HUES64 (cell line): ENCODE measurements around the gene NONO.
"Not testable (repeated sequence)": the region's sequence is repeated elsewhere in the genome, so short reads cannot be mapped to it uniquely, and the experiment has no call there.

Experiments
- H3K27ac ChIP-seq: 2 replicates; pipeline ENCODE4 v1.7.0; 2013; ENCODE audit warnings: low read depth, low read length, inconsistent platforms
- H3K27me3 ChIP-seq: 2 replicates; pipeline ENCODE4 v1.6.1; 2013; ENCODE audit warnings: mild to moderate bottlenecking, low read length; ENCODE audit not compliant: insufficient read depth
- H3K36me3 ChIP-seq: 2 replicates; pipeline ENCODE4 v1.6.1; 2013; ENCODE audit warnings: mild to moderate bottlenecking, low read length; ENCODE audit not compliant: insufficient read depth
- H3K4me1 ChIP-seq: 2 replicates; pipeline ENCODE4 v1.6.1; 2013; ENCODE audit warnings: mild to moderate bottlenecking, low read length, moderate library complexity; ENCODE audit not compliant: insufficient read depth
- H3K4me3 ChIP-seq: 2 replicates; pipeline ENCODE4 v1.5.1; 2013; ENCODE audit warnings: mild to moderate bottlenecking, low read length, moderate library complexity
- H3K9ac ChIP-seq: 2 replicates; pipeline ENCODE4 v1.6.1; 2013; ENCODE audit warnings: mild to moderate bottlenecking, low read depth, low read length
- H3K9me3 ChIP-seq: 2 replicates; pipeline ENCODE4 v1.6.1; 2013; ENCODE audit warnings: low read depth, low read length; ENCODE audit not compliant: insufficient read depth
- WGBS: fragments of 150-250, 120-280 bp; methylation state at CpG from one replicate; pipeline ENCODE4 v1.1.7; 2013; ENCODE audit warnings: missing lambda C conversion rate; 5-methylcytosine and 5-hydroxymethylcytosine counted together

NONO gene

DNA sequence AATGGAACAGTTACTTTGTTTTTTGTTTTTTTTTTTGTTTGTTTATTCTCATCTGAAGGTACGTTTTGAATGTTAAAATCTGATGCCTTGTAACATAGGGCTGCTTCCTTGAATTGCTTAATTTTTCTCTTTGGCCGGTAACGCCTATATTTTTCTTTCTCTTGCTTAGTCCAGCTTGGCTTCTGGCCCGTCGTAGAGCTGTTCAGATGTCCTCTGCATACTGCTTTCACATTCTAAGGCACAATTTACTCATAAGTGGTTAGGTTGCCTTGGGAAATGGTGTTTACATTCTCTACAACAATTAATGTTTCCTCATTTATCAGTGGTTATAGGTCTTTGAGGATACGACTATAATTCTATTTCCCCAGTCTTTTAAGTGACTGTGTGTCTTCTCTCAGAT, 7.9 kb downstream of the NONO start:
- Histone ChIP-seq H3K4me3 (no peak overlapping the region), H3K36me3 (peaks cover 82% of the 10 kb centered on the region), H3K9ac (no peak overlapping the region), H3K27me3 (no peaks in the 10 kb centered on the region), H3K9me3 (no peaks in the 10 kb centered on the region), H3K4me1 (0 out of 2 replicates have a peak, but pooled peaks cover 3% of the 10 kb centered on the region), H3K27ac (no peak overlapping the region)
- WGBS: 95% methylated on average over 3 of the region's 6 CpGs

GRCh38 chrX:71292669-71293365, 9.4 kb downstream of the NONO start:
- no peaks in the 10 kb centered on the region for H3K9me3 ChIP-seq
- no peak overlapping the region for H3K9ac ChIP-seq
- H3K27ac ChIP-seq: no peak overlapping the region
- WGBS: 99% methylated on average over 3 of the region's 7 CpGs
- H3K4me3 ChIP-seq: no peak overlapping the region
- H3K4me1 ChIP-seq: no peaks in the 10 kb centered on the region
- H3K27me3 ChIP-seq: no peaks in the 10 kb centered on the region
- peaks cover 88% of the 10 kb centered on the region for H3K36me3 ChIP-seq

DNA sequence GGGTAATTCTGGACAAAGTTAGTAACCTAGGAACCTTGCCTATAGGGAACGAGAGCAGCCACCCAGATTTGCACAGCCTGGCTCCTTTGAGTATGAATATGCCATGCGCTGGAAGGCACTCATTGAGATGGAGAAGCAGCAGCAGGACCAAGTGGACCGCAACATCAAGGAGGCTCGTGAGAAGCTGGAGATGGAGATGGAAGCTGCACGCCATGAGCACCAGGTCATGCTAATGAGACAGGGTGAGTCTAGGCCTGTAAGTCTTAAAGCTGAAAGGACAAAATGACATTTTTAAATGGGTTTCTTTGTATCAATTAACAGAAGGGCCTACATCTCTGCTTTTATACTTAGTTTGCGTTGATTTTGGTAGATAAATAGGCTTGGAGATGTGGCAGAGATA, 13.4 kb downstream of the NONO start:
- H3K4me3 ChIP-seq: no peak overlapping the region
- H3K9me3 ChIP-seq: no peaks in the 10 kb centered on the region
- no peaks in the 10 kb centered on the region for H3K27me3 ChIP-seq
- H3K9ac ChIP-seq: no peak overlapping the region
- no peaks in the 10 kb centered on the region for H3K4me1 ChIP-seq
- no peak overlapping the region for H3K27ac ChIP-seq
- peaks cover 91% of the 10 kb centered on the region for H3K36me3 ChIP-seq
- WGBS: 95% methylated on average over 6 of the region's 6 CpGs

DNA sequence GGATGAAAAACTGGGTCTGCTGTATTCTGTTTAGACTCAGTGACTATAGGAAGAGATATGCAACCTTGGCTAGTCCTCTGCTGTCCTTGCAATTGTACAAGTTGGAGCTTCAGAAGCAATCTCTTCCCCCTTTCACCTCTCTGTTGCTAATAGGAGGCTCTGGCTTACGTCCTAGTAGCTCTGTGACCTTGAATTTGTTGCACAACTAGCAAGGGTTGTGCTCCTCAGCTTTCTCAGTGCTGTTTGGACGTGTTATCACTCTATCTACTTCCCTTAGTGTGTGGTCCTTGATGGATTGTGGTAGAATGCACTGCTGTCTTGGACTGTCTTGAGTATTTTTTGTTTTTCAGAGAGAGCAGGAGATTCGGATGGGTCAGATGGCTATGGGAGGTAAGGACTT, 14.7 kb downstream of the NONO start:
- Histone ChIP-seq H3K9me3 (no peaks in the 10 kb centered on the region), H3K36me3 (peaks cover 89% of the 10 kb centered on the region), H3K4me3 (no peak overlapping the region)

DNA sequence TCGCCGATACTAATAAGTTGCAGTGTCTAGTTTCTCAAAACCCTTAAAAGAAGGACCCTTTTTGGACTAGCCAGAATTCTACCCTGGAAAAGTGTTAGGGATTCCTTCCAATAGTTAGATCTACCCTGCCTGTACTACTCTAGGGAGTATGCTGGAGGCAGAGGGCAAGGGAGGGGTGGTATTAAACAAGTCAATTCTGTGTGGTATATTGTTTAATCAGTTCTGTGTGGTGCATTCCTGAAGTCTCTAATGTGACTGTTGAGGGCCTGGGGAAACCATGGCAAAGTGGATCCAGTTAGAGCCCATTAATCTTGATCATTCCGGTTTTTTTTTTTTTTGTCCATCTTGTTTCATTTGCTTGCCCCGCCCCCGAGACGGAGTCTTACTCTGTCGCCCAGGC, 16.6 kb downstream of the NONO start:
- not testable (repeated sequence) for H3K4me1 ChIP-seq, H3K4me3 ChIP-seq, H3K9ac ChIP-seq, H3K9me3 ChIP-seq, H3K27ac ChIP-seq, H3K27me3 ChIP-seq
- H3K36me3 ChIP-seq: peaks cover 87% of the 10 kb centered on the region
- 88% methylated on average over 7 of the region's 7 CpGs for WGBS

More for the DNA sequence above, 14.7 kb downstream of the NONO start:
- Histone ChIP-seq H3K27me3 (no peaks in the 10 kb centered on the region), H3K4me1 (no peaks in the 10 kb centered on the region), H3K27ac (no peak overlapping the region), H3K9ac (no peak overlapping the region)
- WGBS: 98% methylated on average over 3 of the region's 3 CpGs

- not testable (repeated sequence) for H3K27me3 ChIP-seq, H3K27ac ChIP-seq, H3K9ac ChIP-seq, H3K4me3 ChIP-seq, H3K4me1 ChIP-seq, H3K9me3 ChIP-seq
- WGBS: 95% methylated on average over 7 of the region's 7 CpGs
- H3K36me3 ChIP-seq: peaks cover 87% of the 10 kb centered on the region
Measured at GRCh38 chrX:71300495-71300894, 17.1 kb downstream of the NONO start.

GRCh38 chrX:71301195-71301924, 17.9 kb downstream of the NONO start, which contains the start of gene ITGB1BP2:
Gene ITGB1BP2 (plus strand): TSS chrX:71301750. CDS start chrX:71301807, 57 bp downstream.
- Histone ChIP-seq H3K4me3 (no peak within 1 kb of the TSS), H3K27me3 (no peaks in the 10 kb centered on the region), H3K36me3 (peaks cover 79% of the 10 kb centered on the region), H3K27ac (no peak within 1 kb of the TSS; the same call in 1 of the 2 replicates), H3K4me1 (no peaks in the 10 kb centered on the region), H3K9me3 (no peaks in the 10 kb centered on the region), H3K9ac (no peak within 1 kb of the TSS)
- 91% methylated on average over 10 of the region's 10 CpGs for WGBS

DNA sequence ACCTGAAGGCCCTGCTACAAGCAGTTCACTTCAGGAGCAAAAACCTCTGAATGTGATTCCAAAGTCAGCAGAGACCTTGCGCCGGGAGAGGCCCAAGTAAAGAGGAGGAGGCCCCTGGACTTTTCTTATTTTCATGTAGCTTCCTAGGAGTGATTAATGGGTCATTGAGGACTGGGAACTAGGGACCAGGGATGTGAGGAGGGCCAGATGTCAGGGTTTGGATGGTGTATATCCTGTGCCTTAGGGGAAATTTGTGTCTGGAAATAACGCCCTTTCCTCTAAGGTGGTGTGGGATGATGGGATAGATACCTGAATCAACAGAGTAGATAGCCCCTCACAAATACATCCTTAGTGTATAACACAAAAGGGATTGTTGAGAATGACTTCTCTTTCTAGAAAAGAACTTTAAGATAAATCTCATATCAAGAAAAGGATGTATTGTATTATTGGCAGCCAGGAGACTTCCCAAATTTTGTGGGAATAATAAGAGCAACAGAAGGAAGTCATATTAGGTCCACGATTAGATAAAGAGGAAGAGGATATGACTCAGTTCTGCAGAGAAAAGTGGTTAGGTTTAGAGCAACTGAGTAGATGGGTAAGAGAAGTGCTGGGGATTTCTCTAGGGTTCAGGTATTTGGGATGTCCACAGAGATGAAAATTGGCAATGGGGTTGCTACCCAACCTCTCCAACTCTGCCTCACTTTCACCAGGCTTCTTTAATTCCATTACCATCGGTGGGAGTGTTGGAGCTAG, 19.2 kb downstream of the NONO start:
- 97% methylated on average over 5 of the region's 5 CpGs for WGBS
- no peaks in the 10 kb centered on the region for H3K27me3 ChIP-seq

GRCh38 chrX:71304561-71304960, 21.1 kb downstream of the NONO start:
- H3K36me3 ChIP-seq: peaks cover 49% of the 10 kb centered on the region
- H3K27ac ChIP-seq: no peak overlapping the region
- no peaks in the 10 kb centered on the region for H3K9me3 ChIP-seq
- no peak overlapping the region for H3K4me3 ChIP-seq
- no peaks in the 10 kb centered on the region for H3K27me3 ChIP-seq
- no peaks in the 10 kb centered on the region for H3K4me1 ChIP-seq
- no peak overlapping the region for H3K9ac ChIP-seq
- WGBS: 91% methylated on average over 2 of the region's 2 CpGs

More for the DNA sequence above, 19.2 kb downstream of the NONO start:
- Histone ChIP-seq H3K27ac (no peak overlapping the region), H3K9me3 (no peaks in the 10 kb centered on the region), H3K36me3 (peaks cover 66% of the 10 kb centered on the region), H3K4me1 (no peaks in the 10 kb centered on the region), H3K9ac (no peak overlapping the region), H3K4me3 (no peak overlapping the region)

DNA sequence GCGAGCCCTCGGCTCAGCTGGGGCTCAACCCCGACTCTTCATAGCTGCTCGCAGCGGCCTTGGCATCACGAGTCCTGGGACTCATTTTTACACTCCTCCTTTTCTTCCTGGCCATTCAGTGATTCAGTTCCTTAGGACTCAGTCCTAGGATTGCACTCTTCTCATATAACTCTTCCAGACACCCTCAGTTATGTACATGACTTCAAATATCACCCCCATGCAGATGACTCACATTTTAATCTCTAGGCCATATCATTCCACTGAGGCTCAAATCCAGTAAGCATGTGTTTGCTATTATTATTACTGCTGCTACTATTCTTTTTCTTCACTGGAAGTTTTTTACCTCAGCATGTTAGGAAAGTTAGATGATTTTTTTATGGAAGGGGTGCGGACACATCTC, 32.5 kb downstream of the NONO start:
- H3K27ac ChIP-seq: no peak overlapping the region
- no peaks in the 10 kb centered on the region for H3K36me3 ChIP-seq
- no peak overlapping the region for H3K9ac ChIP-seq
- WGBS: 96% methylated on average over 6 of the region's 7 CpGs
- no peaks in the 10 kb centered on the region for H3K9me3 ChIP-seq
- no peaks in the 10 kb centered on the region for H3K4me1 ChIP-seq
- no peaks in the 10 kb centered on the region for H3K27me3 ChIP-seq
- H3K4me3 ChIP-seq: no peak overlapping the region

DNA sequence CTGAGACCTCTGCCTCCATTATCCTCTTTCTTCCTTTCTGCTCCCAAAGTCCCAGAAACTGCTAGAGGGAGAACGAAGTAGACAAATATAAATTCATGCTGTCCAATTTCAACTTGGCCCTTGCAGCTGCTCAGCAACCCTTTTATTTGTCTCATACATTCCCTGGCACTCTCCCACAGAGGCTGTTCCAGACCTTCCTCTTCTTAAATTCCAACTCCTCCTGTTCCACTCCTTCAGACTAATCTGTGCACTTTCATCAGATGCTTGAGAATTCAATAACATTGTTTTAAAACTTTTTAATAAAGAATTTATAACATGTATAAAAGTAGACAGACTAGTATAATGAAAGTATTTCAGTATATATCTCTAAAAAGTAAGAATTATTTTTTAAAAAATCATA, 33.5 kb downstream of the NONO start:
- not testable (repeated sequence) for H3K9me3 ChIP-seq, H3K36me3 ChIP-seq, H3K27ac ChIP-seq, H3K4me3 ChIP-seq, H3K27me3 ChIP-seq, H3K9ac ChIP-seq, H3K4me1 ChIP-seq
- no CpG with 5 or more reads among the region's 1 CpG for WGBS
